Testis (tissue), 2 donors: ENCODE measurements around the gene GOLT1B.

ENCODE experiments used
- POLR2A ChIP-seq: fragments of 450-650 bp; IDR thresholded peaks from one replicate; pipeline ENCODE4 v1.6.1; 2017; ENCODE audit warnings: antibody characterized with exemption, mild to moderate bottlenecking, moderate library complexity
- TF ChIP-seq, protein P1 (sequence below), 3 experiments: fragments of 450-650 bp in 2 of 3; fragments of 200-600 bp in 1 of 3; sonication (generic) in 1 of 3; IDR thresholded peaks; one replicate each; pipeline ENCODE4 v1.5.1; 2016 to 2019; ENCODE audit warnings: antibody characterized with exemption in 3 of 3, mild to moderate bottlenecking in 2 of 3, moderate library complexity in 1 of 3

DNA sequence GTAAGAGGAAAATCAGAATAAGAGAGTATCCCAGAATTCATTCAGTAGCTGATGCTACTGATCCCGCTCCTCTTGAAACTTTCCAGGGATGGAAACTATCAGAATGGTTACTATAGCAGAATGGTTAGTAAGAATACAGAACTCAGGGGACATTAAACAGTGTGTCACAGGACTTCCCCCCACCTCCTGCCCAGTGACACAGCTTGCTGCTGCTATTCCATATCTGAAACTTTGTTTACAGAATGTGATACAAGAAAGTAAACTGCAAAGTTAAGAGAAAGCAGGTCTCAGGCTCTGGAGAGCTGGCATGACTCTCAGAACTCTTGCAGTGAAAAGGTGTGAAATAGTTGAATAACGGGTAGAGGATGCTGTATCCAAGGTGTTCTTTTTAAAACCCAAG, 27.9 kb downstream of the GOLT1B start:
- TF ChIP-seq, protein P1, sequence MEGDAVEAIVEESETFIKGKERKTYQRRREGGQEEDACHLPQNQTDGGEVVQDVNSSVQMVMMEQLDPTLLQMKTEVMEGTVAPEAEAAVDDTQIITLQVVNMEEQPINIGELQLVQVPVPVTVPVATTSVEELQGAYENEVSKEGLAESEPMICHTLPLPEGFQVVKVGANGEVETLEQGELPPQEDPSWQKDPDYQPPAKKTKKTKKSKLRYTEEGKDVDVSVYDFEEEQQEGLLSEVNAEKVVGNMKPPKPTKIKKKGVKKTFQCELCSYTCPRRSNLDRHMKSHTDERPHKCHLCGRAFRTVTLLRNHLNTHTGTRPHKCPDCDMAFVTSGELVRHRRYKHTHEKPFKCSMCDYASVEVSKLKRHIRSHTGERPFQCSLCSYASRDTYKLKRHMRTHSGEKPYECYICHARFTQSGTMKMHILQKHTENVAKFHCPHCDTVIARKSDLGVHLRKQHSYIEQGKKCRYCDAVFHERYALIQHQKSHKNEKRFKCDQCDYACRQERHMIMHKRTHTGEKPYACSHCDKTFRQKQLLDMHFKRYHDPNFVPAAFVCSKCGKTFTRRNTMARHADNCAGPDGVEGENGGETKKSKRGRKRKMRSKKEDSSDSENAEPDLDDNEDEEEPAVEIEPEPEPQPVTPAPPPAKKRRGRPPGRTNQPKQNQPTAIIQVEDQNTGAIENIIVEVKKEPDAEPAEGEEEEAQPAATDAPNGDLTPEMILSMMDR (IDR thresholded peaks at IDR 0.05) = no peak
- TF ChIP-seq POLR2A = no peak
